Measurements from ENCODE around the gene DYNC1H1.

DNA sequence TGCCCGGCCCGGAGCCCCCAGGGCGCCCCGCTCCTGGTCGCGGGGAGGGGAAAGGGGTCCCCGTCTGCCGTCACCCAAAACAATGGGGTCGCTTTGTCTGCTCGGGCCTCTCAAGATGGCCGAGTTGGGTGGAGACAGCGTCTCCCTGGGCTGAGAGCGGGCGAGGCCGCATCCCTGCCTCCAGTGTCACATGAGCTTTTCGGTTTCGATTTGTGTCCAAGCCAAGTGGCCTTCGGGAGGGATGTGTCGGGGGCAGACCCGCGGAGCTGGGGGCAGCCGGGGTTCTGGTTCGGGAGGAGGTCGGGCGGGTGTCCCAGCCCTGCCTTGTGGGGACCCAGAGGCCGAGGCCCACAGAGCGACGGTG is 790 bp downstream of the DYNC1H1 start:
- TF ChIP-seq CTCF (IDR thresholded peaks at IDR 0.05) (no peak), POLR2A (IDR thresholded peaks at IDR 0.05) (no peak)
